Measurements from ENCODE around the gene FOXJ1. TPM values are rescaled to one million over a fixed set of nuclear protein-coding genes. Genes with fewer than 3 reads are reported as not detected.

Gene FOXJ1
- total RNA-seq, 1 experiment from 2014 or later: 3.3 TPM

DNA sequence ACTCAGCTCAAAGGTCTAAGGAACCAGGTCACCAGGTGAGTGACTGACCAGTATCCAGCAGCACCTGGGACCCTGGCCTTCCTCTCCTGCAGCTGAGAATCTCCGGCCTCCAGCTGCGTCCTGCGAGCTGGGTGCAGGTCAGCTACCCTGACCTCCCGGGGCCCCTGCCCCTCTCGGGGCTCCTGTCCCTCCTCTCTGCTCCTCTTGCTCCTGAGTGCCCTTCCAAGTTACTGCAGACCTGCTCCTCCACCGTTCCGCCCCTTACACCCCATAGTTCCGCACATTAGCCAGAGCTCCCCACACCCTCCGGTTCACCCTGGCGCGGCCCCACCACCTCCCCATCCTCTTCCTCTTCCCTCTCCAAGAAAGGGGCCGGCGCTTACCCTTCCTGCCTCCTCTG is 10.6 kb downstream of the FOXJ1 start:
- H3K27me3 ChIP-seq (ENCODE audit: control insufficient read depth, insufficient read depth, low read length): peaks cover 28% of the 10 kb centered on the region
- H3K36me3 ChIP-seq (replicated peaks; ENCODE audit: control insufficient read depth, insufficient read depth, low read length): no peaks in the 10 kb centered on the region
- H3K4me3 ChIP-seq (ENCODE audit: insufficient read depth, low read depth, low read length): no peak overlapping the region; the same call in 1 of the 2 replicates
- no peak for DNase-seq

- H3K4me3 ChIP-seq (ENCODE audit: insufficient read depth, low read depth, low read length): no peak overlapping the region
- DNase-seq: peak; percentile 4
- H3K27me3 ChIP-seq (ENCODE audit: control insufficient read depth, insufficient read depth, low read length): peaks cover 12% of the 10 kb centered on the region
- H3K36me3 ChIP-seq (replicated peaks; ENCODE audit: control insufficient read depth, insufficient read depth, low read length): no peaks in the 10 kb centered on the region
Observed at GRCh38 chr17:76125922-76126321, 15.1 kb downstream of the FOXJ1 start.

DNA sequence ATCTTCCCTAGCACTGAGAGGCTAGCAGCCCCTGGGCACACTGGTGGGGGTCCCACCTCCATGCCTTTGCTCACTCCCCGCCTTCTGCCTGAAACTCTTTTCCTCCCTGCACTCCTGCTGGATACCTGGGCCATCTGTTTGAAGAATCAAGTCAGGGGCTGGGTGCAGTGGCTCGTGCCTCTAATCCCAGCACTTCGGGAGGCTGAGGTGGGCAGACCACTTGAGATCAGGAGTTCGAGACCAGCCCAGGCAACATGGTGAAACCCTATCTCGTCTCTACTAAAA is 15.7 kb downstream of the FOXJ1 start:
- no peaks in the 10 kb centered on the region for H3K36me3 ChIP-seq (replicated peaks; ENCODE audit: control insufficient read depth, insufficient read depth, low read length)
- no peak for DNase-seq
- H3K27me3 ChIP-seq (ENCODE audit: control insufficient read depth, insufficient read depth, low read length): peaks cover 6% of the 10 kb centered on the region
- no peak overlapping the region for H3K4me3 ChIP-seq (ENCODE audit: insufficient read depth, low read depth, low read length)

DNA sequence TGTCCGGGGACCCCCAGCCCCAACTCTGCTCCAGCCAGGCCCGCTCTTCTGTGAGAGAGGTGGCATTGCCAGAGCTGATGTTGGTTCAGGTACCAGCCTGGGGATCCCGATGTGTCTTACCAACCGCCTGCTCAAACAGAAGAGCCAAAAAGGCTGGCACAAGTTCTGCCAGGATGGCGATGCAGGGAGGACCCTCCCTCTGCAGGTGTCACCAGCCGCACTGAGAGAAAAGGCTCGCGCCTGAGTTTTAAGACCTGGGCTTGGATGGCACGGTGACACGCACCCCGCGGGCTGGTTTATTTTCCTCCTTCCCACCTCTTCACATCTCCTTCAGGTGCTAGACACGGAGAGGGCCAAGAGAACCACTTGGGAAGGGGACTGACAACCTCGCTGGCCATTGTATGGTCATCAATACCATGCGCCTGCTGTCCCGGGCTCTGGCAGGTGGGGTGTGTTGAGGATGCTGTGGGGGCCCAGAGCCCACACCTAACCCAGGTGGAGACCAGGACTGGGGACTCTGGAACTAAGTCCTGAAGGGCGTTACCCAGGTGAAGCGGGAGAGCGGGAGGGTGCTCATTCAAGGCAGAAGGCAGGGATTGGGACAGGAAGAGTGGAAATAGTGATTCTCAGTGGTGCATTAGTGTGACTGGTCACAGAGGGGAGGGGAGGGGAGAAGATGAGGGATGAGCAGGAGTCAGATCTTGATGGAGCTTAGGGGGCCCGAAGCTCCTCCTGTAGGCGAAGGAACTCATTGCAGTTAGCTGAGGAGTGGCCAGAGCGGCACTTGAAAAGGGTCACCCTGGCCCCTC is 16.3 kb downstream of the FOXJ1 start:
- peak; percentile 89 for DNase-seq
- no peaks in the 10 kb centered on the region for H3K36me3 ChIP-seq (replicated peaks; ENCODE audit: control insufficient read depth, insufficient read depth, low read length)
- no peak overlapping the region for H3K4me3 ChIP-seq (ENCODE audit: insufficient read depth, low read depth, low read length)
- H3K27me3 ChIP-seq (ENCODE audit: control insufficient read depth, insufficient read depth, low read length): peaks cover 2% of the 10 kb centered on the region; the same call in 1 of the 2 replicates

DNA sequence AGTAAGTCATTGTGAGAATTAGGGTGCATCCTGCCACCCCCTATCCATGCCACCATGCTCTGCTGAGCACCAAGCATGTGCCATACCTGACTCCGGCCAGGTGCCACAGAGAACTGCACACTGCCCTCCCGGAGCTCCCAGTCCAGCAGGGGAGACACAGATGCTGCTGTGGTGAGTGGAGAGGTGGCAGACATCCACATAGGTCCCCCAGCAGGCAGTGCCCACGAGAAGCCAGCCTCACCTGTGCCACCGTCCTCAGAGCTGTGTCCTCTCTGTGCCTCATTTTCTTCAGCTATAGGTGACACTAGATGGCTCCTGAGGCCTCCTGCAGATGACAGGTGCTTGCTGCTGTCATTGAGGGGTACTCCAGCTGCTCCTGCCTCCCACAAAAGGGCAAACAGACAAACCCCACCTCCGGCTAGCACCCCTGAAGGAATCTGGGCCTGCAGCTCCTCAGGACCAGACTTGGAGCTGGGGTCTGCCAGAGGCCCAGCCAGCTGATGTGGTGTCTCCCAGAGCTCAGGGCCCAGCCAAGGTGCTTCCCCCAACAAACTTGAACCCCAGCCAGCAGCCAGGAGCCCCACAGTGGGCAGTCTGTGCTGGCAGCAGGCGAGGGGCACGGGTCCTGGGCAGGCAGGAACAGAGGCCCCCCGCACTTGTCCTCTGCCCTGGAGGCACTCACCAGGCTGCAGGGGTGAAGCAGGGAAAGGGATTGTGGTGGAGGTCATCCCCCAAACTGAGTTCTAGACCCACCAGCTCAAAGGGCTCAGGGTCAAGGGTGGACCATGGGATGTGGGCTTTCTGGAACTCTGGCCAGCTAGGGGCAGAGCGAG is 17.1 kb downstream of the FOXJ1 start:
- peak; percentile 35 for DNase-seq
- no peak overlapping the region for H3K4me3 ChIP-seq (ENCODE audit: insufficient read depth, low read depth, low read length)
- no peaks in the 10 kb centered on the region for H3K36me3 ChIP-seq (replicated peaks; ENCODE audit: control insufficient read depth, insufficient read depth, low read length)
- peaks cover 2% of the 10 kb centered on the region; the same call in 1 of the 2 replicates for H3K27me3 ChIP-seq (ENCODE audit: control insufficient read depth, insufficient read depth, low read length)

DNA sequence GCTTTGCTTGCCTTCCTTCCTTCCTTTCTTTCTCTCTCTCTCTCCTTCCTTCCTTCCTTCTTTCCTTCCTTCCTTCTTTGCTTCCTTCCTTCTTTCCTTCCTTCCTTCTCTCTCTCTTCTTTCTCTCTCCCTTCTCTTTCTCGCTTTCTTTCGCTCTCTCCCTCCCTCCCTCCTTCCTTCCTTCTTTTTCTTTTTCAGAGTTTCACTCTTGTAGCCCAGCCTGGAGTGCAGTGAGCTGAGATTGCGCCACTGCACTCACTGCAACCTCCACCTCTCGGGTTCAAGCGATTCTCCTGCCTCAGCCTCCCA is 17.9 kb downstream of the FOXJ1 start:
- H3K4me3 ChIP-seq (ENCODE audit: insufficient read depth, low read depth, low read length): no peak overlapping the region
- H3K36me3 ChIP-seq (replicated peaks; ENCODE audit: control insufficient read depth, insufficient read depth, low read length): no peaks in the 10 kb centered on the region
- DNase-seq: no peak
- H3K27me3 ChIP-seq (ENCODE audit: control insufficient read depth, insufficient read depth, low read length): peaks cover 2% of the 10 kb centered on the region; the same call in 1 of the 2 replicates

- peak; percentile 71 for DNase-seq
- Histone ChIP-seq H3K4me3 (ENCODE audit: insufficient read depth, low read depth, low read length) (peak overlapping the region; percentile 35; the same call in 1 of the 2 replicates), H3K27me3 (ENCODE audit: control insufficient read depth, insufficient read depth, low read length) (peaks cover 2% of the 10 kb centered on the region; the same call in 1 of the 2 replicates), H3K36me3 (replicated peaks; ENCODE audit: control insufficient read depth, insufficient read depth, low read length) (no peaks in the 10 kb centered on the region)
Observed at GRCh38 chr17:76122431-76123190, 18.4 kb downstream of the FOXJ1 start.

- peak; percentile 91 for DNase-seq
Observed at GRCh38 chr17:76121932-76122430, 19.1 kb downstream of the FOXJ1 start.

DNA sequence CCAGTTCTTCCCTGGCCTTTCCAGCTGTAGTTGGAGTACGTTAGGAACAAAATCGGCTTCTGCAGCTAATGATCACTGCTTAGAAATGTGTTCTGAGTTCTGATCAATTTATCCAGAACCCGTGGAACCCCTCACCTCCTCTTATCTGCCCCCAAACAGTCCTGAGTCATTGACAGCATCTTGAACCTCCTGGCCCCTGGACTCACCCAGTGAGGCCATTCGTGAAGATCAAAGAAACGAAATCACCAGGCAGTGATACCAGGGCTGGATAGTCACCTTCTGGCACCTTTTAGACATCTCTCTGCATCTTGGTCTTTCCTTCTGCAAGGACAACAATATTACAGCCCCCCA is 20.4 kb downstream of the FOXJ1 start:
- DNase-seq: no peak
- Histone ChIP-seq H3K4me3 (ENCODE audit: insufficient read depth, low read depth, low read length) (no peak overlapping the region), H3K27me3 (ENCODE audit: control insufficient read depth, insufficient read depth, low read length) (peaks cover 2% of the 10 kb centered on the region; the same call in 1 of the 2 replicates), H3K36me3 (replicated peaks; ENCODE audit: control insufficient read depth, insufficient read depth, low read length) (no peaks in the 10 kb centered on the region)

More at GRCh38 chr17:76121932-76122430, 19.1 kb downstream of the FOXJ1 start:
- H3K27me3 ChIP-seq (ENCODE audit: control insufficient read depth, insufficient read depth, low read length): peaks cover 2% of the 10 kb centered on the region; the same call in 1 of the 2 replicates
- peak overlapping the region; percentile 35; the same call in 1 of the 2 replicates for H3K4me3 ChIP-seq (ENCODE audit: insufficient read depth, low read depth, low read length)
- no peaks in the 10 kb centered on the region for H3K36me3 ChIP-seq (replicated peaks; ENCODE audit: control insufficient read depth, insufficient read depth, low read length)

DNA sequence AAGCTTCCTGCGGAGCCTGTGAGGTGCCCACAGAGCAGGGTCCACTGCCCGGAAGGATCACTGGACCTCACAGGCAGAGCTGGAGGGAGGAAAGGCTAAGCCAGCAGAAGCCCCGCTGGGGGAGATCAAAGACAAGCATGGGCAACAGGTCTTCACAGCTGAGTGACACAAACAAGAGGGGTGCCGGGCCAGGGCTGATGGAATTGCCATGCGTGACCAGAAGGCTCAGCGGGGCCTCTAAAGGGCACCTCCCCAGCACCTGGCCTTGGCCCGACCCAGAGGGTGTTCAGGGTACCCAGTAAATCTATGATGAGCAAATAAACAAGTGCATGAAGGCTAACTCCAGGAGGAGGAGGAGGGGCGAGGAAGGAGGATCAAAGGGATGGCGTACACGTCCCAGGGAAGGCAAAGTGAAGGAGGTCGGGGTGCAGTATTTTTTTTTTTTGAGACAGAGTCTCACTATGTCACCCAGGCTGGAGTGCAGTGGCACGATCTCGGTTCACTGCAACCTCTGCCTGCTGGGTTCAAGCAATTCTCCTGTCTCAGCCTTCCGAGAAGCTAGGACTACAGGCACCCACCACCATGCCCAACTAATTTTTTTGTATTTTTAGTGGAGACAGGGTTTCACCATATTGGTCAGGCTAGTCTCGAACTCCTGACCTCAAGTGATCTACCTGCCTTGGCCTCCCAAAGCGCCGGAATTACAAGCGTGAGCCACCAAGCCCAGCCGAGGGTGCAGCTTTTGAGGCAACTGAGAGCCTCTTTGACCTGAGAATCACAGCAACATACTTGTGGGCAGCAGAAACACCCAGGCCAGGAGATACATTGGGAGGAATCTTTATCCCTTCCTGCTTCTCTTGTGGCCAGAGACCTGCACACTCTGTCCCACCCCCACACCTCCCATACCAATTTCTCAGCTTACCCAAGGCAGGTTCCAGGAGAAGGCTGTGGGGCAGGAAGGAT is 21.4 kb downstream of the FOXJ1 start:
- DNase-seq: peak; percentile 45

DNA sequence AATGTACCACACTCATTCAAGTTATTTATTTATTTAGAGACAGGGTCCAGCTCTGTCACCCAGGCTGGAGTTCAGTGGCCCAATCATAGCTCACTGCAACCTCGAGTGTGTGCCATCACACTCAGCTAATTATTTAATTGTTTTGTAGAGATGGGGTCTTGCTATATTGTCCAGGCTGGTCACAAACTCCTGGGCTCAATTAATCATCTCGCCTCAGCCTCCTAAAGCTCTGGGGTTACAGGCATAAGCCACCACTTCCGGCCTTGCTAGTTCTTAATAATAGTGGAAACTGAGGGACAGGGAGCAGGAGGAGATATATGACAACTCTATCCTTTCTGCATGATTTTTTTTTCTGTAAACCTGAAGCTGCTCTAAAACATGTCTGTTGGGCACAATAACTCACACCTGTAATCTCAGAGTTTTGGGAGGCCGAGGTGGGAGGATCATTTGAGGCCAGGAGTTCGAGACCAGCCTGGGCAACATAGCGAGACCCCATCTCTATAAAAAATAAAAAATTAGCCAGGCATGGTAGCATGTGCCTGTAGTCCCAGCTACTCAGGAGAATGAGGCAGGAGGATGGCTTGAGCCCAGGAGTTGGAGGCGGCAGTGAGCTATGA is 25.8 kb downstream of the FOXJ1 start:
- Histone ChIP-seq H3K36me3 (replicated peaks; ENCODE audit: control insufficient read depth, insufficient read depth, low read length) (no peaks in the 10 kb centered on the region), H3K4me3 (ENCODE audit: insufficient read depth, low read depth, low read length) (no peak overlapping the region), H3K27me3 (ENCODE audit: control insufficient read depth, insufficient read depth, low read length) (no peaks in the 10 kb centered on the region)
- DNase-seq: no peak

More for the DNA sequence above, 21.4 kb downstream of the FOXJ1 start:
- no peaks in the 10 kb centered on the region for H3K36me3 ChIP-seq (replicated peaks; ENCODE audit: control insufficient read depth, insufficient read depth, low read length)
- peaks cover 2% of the 10 kb centered on the region; the same call in 1 of the 2 replicates for H3K27me3 ChIP-seq (ENCODE audit: control insufficient read depth, insufficient read depth, low read length)
- H3K4me3 ChIP-seq (ENCODE audit: insufficient read depth, low read depth, low read length): no peak overlapping the region

GRCh38 chr17:76111956-76112355 is 29.1 kb downstream of the FOXJ1 start:
- no peaks in the 10 kb centered on the region for H3K36me3 ChIP-seq (replicated peaks; ENCODE audit: control insufficient read depth, insufficient read depth, low read length)
- no peak overlapping the region for H3K4me3 ChIP-seq (ENCODE audit: insufficient read depth, low read depth, low read length)
- H3K27me3 ChIP-seq (ENCODE audit: control insufficient read depth, insufficient read depth, low read length): no peaks in the 10 kb centered on the region
- DNase-seq: no peak

DNA sequence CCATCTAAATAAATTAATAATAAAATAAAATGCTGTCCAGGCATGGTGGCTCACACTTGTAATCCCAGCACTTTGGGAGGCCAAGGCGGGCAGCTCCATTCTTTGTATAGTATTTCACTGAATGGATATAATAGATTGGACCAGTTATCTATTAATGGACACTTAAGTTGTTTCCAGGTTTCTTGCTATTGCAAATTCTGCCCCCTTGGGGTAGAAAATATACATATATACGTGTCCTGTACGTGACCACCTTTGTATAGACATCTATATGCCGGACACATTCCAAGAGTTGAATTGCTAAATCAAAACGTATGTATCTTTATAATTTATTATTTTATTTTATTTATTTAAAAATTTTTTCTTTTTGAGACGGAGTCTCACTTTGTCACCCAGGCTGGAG is 33.5 kb downstream of the FOXJ1 start:
- no peaks in the 10 kb centered on the region for H3K27me3 ChIP-seq (ENCODE audit: control insufficient read depth, insufficient read depth, low read length)
- DNase-seq: no peak
- H3K36me3 ChIP-seq (replicated peaks; ENCODE audit: control insufficient read depth, insufficient read depth, low read length): no peaks in the 10 kb centered on the region
- no peak overlapping the region for H3K4me3 ChIP-seq (ENCODE audit: insufficient read depth, low read depth, low read length)
